Measurements from ENCODE around the gene MIB1. TPM values are rescaled to one million over a fixed set of nuclear protein-coding genes. Genes with fewer than 3 reads are reported as not detected.

Gene MIB1
- total and polyA plus RNA-seq, 10 of the 15 experiments (the other 5 are each of a cell fraction or from before 2014, with no cell fraction given), result 2.3 to 27.5 (median 10.4) TPM

DNA sequence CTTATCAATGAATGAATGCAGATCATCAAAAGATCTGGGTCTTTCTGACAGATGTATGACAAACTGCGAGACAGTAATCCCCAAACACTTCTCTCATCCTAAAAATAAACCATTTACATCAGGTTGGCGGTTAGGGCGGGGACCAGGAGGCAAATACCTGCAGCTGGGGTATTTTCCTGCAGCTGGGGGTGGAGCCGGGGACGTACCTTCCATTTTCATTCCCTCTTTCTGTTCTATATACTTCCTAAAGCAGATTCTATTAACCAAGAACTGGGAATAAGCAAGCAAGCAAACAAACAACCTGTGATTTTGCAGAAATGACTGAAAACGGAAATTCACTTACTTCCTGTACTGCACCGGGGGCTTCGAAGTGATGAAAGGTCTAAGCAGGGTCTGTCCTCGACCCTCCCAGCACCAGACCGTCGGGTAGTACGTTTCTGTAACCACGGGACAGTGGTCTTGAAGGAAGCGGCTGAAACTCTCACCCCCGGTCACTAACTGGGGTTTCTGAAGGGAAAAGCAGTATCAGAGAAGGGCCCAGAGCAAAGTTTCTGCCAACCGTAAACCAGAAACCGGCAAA, 37.3 kb upstream of the MIB1 start (continued):
- TF ChIP-seq, protein P1, sequence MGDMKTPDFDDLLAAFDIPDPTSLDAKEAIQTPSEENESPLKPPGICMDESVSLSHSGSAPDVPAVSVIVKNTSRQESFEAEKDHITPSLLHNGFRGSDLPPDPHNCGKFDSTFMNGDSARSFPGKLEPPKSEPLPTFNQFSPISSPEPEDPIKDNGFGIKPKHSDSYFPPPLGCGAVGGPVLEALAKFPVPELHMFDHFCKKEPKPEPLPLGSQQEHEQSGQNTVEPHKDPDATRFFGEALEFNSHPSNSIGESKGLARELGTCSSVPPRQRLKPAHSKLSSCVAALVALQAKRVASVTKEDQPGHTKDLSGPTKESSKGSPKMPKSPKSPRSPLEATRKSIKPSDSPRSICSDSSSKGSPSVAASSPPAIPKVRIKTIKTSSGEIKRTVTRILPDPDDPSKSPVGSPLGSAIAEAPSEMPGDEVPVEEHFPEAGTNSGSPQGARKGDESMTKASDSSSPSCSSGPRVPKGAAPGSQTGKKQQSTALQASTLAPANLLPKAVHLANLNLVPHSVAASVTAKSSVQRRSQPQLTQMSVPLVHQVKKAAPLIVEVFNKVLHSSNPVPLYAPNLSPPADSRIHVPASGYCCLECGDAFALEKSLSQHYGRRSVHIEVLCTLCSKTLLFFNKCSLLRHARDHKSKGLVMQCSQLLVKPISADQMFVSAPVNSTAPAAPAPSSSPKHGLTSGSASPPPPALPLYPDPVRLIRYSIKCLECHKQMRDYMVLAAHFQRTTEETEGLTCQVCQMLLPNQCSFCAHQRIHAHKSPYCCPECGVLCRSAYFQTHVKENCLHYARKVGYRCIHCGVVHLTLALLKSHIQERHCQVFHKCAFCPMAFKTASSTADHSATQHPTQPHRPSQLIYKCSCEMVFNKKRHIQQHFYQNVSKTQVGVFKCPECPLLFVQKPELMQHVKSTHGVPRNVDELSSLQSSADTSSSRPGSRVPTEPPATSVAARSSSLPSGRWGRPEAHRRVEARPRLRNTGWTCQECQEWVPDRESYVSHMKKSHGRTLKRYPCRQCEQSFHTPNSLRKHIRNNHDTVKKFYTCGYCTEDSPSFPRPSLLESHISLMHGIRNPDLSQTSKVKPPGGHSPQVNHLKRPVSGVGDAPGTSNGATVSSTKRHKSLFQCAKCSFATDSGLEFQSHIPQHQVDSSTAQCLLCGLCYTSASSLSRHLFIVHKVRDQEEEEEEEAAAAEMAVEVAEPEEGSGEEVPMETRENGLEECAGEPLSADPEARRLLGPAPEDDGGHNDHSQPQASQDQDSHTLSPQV (IDR thresholded peaks at IDR 0.05), result no peak
- no peak for TF ChIP-seq JUND (IDR thresholded peaks at IDR 0.05; ENCODE audit: low read depth, low read length)
- no peak for TF ChIP-seq CUX1 (IDR thresholded peaks at IDR 0.05; ENCODE audit: insufficient replicate concordance, low read depth, low read length)
- TF ChIP-seq USF1 (IDR thresholded peaks at IDR 0.05; ENCODE audit: borderline replicate concordance, extremely low read length, insufficient read depth, low read depth, low read length), result no peak
- peak; percentile 48; the same call in 1 of the 2 replicates for TF ChIP-seq TCF12 (IDR thresholded peaks at IDR 0.05; ENCODE audit: low read depth, low read length)
- TF ChIP-seq, protein P2, sequence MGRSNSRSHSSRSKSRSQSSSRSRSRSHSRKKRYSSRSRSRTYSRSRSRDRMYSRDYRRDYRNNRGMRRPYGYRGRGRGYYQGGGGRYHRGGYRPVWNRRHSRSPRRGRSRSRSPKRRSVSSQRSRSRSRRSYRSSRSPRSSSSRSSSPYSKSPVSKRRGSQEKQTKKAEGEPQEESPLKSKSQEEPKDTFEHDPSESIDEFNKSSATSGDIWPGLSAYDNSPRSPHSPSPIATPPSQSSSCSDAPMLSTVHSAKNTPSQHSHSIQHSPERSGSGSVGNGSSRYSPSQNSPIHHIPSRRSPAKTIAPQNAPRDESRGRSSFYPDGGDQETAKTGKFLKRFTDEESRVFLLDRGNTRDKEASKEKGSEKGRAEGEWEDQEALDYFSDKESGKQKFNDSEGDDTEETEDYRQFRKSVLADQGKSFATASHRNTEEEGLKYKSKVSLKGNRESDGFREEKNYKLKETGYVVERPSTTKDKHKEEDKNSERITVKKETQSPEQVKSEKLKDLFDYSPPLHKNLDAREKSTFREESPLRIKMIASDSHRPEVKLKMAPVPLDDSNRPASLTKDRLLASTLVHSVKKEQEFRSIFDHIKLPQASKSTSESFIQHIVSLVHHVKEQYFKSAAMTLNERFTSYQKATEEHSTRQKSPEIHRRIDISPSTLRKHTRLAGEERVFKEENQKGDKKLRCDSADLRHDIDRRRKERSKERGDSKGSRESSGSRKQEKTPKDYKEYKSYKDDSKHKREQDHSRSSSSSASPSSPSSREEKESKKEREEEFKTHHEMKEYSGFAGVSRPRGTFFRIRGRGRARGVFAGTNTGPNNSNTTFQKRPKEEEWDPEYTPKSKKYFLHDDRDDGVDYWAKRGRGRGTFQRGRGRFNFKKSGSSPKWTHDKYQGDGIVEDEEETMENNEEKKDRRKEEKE (IDR thresholded peaks at IDR 0.05), result no peak
- no peak for TF ChIP-seq TAF1 (IDR thresholded peaks at IDR 0.05; ENCODE audit: borderline replicate concordance, low read depth, low read length)
- TF ChIP-seq STAT1 (conservative IDR thresholded peaks at IDR 0.05), result no peak
- TF ChIP-seq, protein P3, sequence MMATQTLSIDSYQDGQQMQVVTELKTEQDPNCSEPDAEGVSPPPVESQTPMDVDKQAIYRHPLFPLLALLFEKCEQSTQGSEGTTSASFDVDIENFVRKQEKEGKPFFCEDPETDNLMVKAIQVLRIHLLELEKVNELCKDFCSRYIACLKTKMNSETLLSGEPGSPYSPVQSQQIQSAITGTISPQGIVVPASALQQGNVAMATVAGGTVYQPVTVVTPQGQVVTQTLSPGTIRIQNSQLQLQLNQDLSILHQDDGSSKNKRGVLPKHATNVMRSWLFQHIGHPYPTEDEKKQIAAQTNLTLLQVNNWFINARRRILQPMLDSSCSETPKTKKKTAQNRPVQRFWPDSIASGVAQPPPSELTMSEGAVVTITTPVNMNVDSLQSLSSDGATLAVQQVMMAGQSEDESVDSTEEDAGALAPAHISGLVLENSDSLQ (IDR thresholded peaks at IDR 0.05), result no peak
- no peak for TF ChIP-seq NFYA (IDR thresholded peaks at IDR 0.05; ENCODE audit: borderline replicate concordance, low read depth, low read length)
- no peak for TF ChIP-seq GABPA (IDR thresholded peaks at IDR 0.05; ENCODE audit: low read depth)
- no peak for TF ChIP-seq DPF2 (IDR thresholded peaks at IDR 0.05)
- TF ChIP-seq SPI1 (IDR thresholded peaks at IDR 0.05; ENCODE audit: borderline replicate concordance, insufficient read depth, low read depth, low read length), result no peak
